Kidney epithelial cell (primary cell): ENCODE measurements around the gene RBL1. TPM values are rescaled to one million over a fixed set of nuclear protein-coding genes. Genes with fewer than 3 reads are reported as not detected.
"Not testable (repeated sequence)": the region's sequence is repeated elsewhere in the genome, so short reads cannot be mapped to it uniquely, and the experiment has no call there.

Source experiments
- DNase-seq: peaks from one replicate; pipeline ENCODE4 v3.0.0-alpha.2; 2010; ENCODE audit warnings: low read depth
- H3K27me3 ChIP-seq: 2 replicates; pipeline ENCODE4 v1.6.0; 2011; ENCODE audit warnings: low read length; ENCODE audit not compliant: control insufficient read depth, insufficient read depth
- H3K36me3 ChIP-seq: 2 replicates; pipeline ENCODE4 v1.5.1; 2011; ENCODE audit warnings: low read length; ENCODE audit not compliant: control insufficient read depth, insufficient read depth
- H3K4me3 ChIP-seq: 2 replicates; pipeline ENCODE4 v1.5.1; 2011; ENCODE audit warnings: low read depth, mild to moderate bottlenecking, control low read depth, low read length
- total RNA-seq: library from RNA; depleted of rRNA; stranded (reverse); fragments of >200 nt; gene quantifications from 2 replicates; pipeline ENCODE4 v1.2.3, GENCODE V29; 2015
- TF ChIP-seq, protein P1 (sequence below): IDR thresholded peaks from 2 replicates; pipeline ENCODE4 v1.5.1; 2011; ENCODE audit warnings: mild to moderate bottlenecking, moderate library complexity, low read length, control low read depth, inconsistent platforms; ENCODE audit not compliant: insufficient read depth, poor library complexity, severe bottlenecking

The RBL1 gene
- total RNA-seq, 1 donor from 2014 or later = 5.6 TPM

DNA sequence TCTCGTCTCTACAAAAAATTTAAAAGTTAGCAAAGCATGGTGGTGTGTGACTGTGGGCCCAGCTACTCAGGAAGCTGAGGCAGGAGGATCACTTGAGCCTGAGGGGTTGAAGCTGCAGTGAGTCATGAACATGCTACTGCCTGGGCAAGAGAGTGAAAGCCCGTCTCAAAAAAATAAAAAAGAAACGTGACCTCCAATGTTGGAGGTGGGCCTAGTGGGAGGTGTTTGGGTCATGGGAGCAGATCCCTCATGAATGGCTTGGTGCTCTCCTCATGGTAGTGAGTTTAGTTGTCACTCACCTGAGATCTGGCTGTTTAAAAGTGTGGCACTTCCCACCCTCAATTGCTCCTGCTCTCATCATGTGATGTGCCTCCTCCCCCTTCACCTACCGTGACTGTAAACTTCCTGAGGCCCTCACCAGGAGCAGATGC lies 24.3 kb downstream of the RBL1 start:
- H3K27me3 ChIP-seq = no peaks in the 10 kb centered on the region
- peak; percentile 29 for DNase-seq
- TF ChIP-seq, protein P1, sequence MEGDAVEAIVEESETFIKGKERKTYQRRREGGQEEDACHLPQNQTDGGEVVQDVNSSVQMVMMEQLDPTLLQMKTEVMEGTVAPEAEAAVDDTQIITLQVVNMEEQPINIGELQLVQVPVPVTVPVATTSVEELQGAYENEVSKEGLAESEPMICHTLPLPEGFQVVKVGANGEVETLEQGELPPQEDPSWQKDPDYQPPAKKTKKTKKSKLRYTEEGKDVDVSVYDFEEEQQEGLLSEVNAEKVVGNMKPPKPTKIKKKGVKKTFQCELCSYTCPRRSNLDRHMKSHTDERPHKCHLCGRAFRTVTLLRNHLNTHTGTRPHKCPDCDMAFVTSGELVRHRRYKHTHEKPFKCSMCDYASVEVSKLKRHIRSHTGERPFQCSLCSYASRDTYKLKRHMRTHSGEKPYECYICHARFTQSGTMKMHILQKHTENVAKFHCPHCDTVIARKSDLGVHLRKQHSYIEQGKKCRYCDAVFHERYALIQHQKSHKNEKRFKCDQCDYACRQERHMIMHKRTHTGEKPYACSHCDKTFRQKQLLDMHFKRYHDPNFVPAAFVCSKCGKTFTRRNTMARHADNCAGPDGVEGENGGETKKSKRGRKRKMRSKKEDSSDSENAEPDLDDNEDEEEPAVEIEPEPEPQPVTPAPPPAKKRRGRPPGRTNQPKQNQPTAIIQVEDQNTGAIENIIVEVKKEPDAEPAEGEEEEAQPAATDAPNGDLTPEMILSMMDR = no peak

DNA sequence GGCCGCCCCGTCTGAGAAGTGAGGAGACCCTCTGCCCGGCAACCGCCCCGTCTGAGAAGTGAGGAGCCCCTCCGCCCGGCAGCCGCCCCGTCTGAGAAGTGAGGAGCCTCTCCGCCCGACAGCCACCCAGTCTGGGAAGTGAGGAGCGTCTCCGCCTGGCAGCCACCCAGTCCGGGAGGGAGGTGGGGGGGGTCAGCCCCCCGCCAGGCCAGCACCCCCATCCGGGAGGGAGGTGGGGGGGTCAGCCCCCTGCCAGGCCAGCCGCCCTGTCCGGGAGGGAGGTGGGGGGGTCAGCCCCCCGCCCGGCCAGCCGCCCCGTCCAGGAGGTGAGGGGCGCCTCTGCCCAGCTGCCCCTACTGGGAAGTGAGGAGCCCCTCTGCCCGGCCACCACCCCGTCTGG lies 26.2 kb downstream of the RBL1 start:
- not testable (repeated sequence) for H3K4me3 ChIP-seq, H3K27me3 ChIP-seq, H3K36me3 ChIP-seq

More for the DNA sequence above, 24.3 kb downstream of the RBL1 start:
- Histone ChIP-seq H3K36me3 (no peaks in the 10 kb centered on the region), H3K4me3 (no peak overlapping the region)

DNA sequence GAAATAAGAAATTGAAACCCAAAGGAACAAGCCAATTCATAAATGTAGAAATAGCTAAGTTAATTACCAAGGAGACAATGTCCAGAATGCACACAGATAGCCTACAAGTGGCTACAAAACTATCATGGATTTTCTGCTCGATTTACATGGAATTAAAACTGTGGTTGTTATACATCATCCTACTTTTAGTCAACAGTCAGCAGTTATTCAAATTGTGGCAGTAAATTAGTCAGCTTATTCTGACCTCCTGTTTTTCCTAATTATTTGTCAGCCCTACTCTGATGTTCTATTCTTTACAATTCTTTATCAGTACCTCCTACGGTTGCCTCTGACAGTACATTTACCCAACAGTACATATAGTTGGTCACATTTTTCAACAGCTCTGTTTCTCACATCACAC lies 29.6 kb downstream of the RBL1 start:
- TF ChIP-seq, protein P1 = no peak
- DNase-seq = no peak
- no peaks in the 10 kb centered on the region for H3K36me3 ChIP-seq
- H3K27me3 ChIP-seq = no peaks in the 10 kb centered on the region
- H3K4me3 ChIP-seq = no peak overlapping the region

More for the DNA sequence above, 26.2 kb downstream of the RBL1 start:
- DNase-seq = not testable (repeated sequence)

DNA sequence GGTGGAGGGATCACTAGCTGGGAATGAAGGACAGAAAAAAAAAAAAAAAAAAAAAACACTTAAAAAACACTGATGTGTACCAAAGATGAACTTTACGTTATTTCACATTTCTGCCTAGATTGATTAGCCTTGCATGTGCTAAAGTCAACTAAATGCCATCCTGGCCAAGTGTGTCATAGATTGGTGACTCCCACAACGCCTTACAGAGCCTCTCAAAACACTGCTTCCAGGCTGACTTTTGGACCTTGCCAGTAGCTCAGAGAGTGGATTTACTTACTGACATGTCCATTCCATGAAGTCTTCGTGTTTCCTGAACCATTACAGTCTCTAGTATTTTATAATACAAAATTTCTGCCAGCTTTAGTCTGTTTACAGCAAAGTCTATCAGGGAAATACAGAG lies 40.5 kb downstream of the RBL1 start:
- Histone ChIP-seq H3K4me3 (no peak overlapping the region), H3K27me3 (no peaks in the 10 kb centered on the region), H3K36me3 (no peaks in the 10 kb centered on the region)
- TF ChIP-seq, protein P1 = no peak
- DNase-seq = no peak

DNA sequence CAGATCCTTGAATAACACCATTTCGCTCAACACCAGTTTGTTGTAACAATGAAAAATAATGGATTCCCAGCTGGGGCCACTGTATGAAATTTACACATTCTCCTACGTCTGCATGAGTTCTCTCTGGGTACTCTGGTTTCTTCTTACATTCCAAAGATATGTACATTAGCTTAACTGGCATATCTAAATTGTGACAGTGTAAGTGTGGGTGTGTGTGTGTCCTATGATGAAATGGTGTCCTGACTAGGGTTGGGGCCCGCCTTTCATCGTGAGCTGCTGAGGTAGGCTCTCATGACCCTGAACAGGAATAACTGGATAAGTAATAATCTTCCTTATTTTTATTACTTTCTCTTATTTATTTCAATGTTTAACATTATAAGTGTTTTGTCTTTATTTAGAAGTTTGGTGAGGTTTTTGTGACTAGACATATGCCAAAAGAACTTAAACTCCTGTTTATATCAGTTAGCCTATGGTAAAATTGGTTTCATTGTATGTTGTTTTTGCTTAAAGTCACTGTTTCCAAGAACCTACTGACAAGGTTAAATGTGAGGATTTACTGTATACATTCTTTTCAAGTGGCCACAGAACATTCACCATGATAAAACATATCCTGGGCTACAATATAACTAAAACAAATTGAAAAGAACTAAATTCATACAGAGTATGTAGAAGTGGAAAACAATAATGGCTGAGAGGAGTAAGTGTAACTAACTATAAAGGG lies 42.4 kb downstream of the RBL1 start:
- no peak for DNase-seq
- Histone ChIP-seq H3K27me3 (no peaks in the 10 kb centered on the region), H3K4me3 (no peak overlapping the region), H3K36me3 (no peaks in the 10 kb centered on the region)
- TF ChIP-seq, protein P1 = no peak

DNA sequence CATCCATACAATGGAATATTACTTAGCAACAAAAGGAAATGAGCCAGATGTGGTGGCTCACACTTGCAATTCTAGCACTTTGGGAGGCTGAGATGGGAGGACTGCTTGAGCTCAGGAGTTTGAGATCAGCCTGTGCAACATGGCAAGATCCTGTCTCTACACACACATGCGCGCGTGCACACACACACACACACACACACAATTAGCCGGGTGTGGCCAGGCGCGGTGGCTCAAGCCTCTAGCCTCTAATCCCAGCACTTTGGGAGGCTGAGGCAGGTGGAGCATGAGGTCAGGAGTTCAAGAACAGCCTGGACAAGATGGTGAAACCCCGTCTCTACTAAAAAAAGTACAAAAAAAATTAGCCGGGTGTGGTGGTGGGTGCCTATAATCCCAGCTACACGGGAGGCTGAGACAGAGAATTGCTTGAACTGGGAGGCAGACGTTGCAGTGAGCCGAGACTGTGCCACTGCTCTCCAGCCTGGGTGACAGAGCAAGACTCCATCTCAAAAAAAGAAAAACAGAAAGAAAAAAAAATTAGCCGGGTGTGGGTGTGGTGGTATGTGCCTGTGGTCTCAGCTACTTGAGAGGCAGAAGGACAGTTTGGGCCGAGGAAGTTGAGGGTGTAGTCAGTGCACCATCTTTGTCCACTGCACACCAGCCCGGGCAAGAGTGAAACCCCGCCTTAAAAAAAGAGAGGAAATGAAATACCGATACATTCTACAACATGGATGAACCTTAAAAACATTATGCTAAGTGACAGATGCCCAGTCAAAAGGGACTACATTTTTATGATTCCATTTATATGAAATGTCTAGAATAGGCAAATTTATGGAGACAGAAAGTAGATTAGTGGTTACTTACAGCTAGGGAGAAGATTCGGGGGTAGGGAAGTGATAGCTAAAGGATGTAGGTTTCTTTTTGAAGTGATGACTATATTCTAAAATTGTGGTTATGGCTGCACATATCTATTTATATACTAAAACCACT lies 52.5 kb downstream of the RBL1 start:
- no peaks in the 10 kb centered on the region for H3K36me3 ChIP-seq
- no peaks in the 10 kb centered on the region for H3K27me3 ChIP-seq
- TF ChIP-seq, protein P1 = no peak
- H3K4me3 ChIP-seq = no peak overlapping the region
- no peak for DNase-seq

DNA sequence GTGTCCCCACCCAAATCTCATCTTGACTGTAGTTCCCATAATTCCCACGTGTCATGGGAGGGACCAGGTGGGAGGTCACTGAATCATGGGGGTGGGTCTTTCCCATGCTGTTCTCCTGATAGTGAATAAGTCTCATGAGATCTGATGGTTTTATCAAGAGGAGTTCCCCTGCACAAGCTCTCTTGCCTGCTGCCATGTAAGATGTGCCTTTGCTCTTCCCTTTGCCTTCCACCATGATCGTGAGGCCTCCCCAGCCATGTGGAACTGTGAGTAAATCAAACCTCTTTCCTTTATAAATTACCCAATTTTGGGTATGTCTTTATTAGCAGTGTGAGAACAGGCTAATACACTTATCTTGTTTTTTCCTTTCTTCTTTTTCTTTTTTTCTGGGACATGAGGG lies 56.4 kb downstream of the RBL1 start:
- DNase-seq, H3K36me3 ChIP-seq, H3K27me3 ChIP-seq, H3K4me3 ChIP-seq: not testable (repeated sequence)
